Neuron (in vitro differentiated cells): ENCODE results near the gene LRRIQ4.

Experiments used
- H2AFZ ChIP-seq: one replicate; pipeline ENCODE4 v1.6.1; 2013; ENCODE audit warnings: low read depth, mild to moderate bottlenecking, inconsistent platforms, low read length, moderate library complexity
- H3K27me3 ChIP-seq: one replicate; pipeline ENCODE4 v1.6.1; 2013; ENCODE audit warnings: low read length; ENCODE audit not compliant: insufficient read depth
- H3K36me3 ChIP-seq: one replicate; pipeline ENCODE4 v1.6.1; 2013; ENCODE audit warnings: low read length; ENCODE audit not compliant: insufficient read depth
- H3K4me1 ChIP-seq: one replicate; pipeline ENCODE4 v1.6.1; 2013; ENCODE audit warnings: low read length; ENCODE audit not compliant: insufficient read depth
- H3K4me3 ChIP-seq: 2 replicates; pipeline ENCODE4 v1.5.1; 2013; ENCODE audit warnings: mild to moderate bottlenecking, low read length, moderate library complexity
- H3K9me3 ChIP-seq: one replicate; pipeline ENCODE4 v1.6.1; 2013; ENCODE audit warnings: low read length

The LRRIQ4 gene

GRCh38 chr3:169812332-169813235 lies at the start of gene LRRIQ4, which contains the start of gene LRRC34:
Gene LRRIQ4, plus strand, starts transcription at chr3:169812870. Its CDS starts 9,052 bp downstream, at chr3:169821922.
Gene LRRC34, minus strand, starts transcription at chr3:169812904. Its CDS starts 356 bp downstream, at chr3:169812548.
- Histone ChIP-seq H3K4me3 (peak within 1 kb of the TSS; percentile 8), H3K36me3 (no peaks in the 10 kb centered on the region), H3K27me3 (no peaks in the 10 kb centered on the region), H3K4me1 (no peaks in the 10 kb centered on the region), H3K9me3 (no peaks in the 10 kb centered on the region), H2AFZ (no peak within 1 kb of the TSS)

- Histone ChIP-seq H3K27me3 (no peaks in the 10 kb centered on the region), H3K36me3 (no peaks in the 10 kb centered on the region), H2AFZ (no peak overlapping the region), H3K9me3 (peaks cover 6% of the 10 kb centered on the region), H3K4me1 (no peaks in the 10 kb centered on the region), H3K4me3 (peak overlapping the region; percentile 41)
These were observed 48.3 kb upstream of the LRRIQ4 start for GRCh38 chr3:169764312-169764881.

- no peaks in the 10 kb centered on the region for H3K27me3 ChIP-seq
- H3K9me3 ChIP-seq: peaks cover 6% of the 10 kb centered on the region
- H3K4me3 ChIP-seq: peak within 1 kb of the TSS; percentile 41
- H3K36me3 ChIP-seq: no peaks in the 10 kb centered on the region
- H3K4me1 ChIP-seq: no peaks in the 10 kb centered on the region
- H2AFZ ChIP-seq: no peak within 1 kb of the TSS
These were observed 47.6 kb upstream of the LRRIQ4 start, which contains the start of gene TERC for GRCh38 chr3:169764882-169765612. Gene TERC, minus strand, starts transcription at chr3:169765060.

- Histone ChIP-seq H3K36me3 (no peaks in the 10 kb centered on the region), H3K4me1 (peaks cover 11% of the 10 kb centered on the region), H2AFZ (peak within 1 kb of the TSS; percentile 58), H3K9me3 (no peaks in the 10 kb centered on the region), H3K4me3 (peak within 1 kb of the TSS; percentile 40), H3K27me3 (no peaks in the 10 kb centered on the region)
These were observed 43.1 kb upstream of the LRRIQ4 start, which contains the start of gene ACTRT3 for GRCh38 chr3:169769287-169770181. Gene ACTRT3, minus strand, starts transcription at chr3:169769561. Its CDS starts 41 bp downstream, at chr3:169769520.

GRCh38 chr3:169771497-169772304 lies 41.0 kb upstream of the LRRIQ4 start:
- Histone ChIP-seq H2AFZ (peak overlapping the region; percentile 99), H3K9me3 (no peaks in the 10 kb centered on the region), H3K4me1 (peaks cover 16% of the 10 kb centered on the region), H3K4me3 (peak overlapping the region; percentile 72), H3K36me3 (peaks cover 12% of the 10 kb centered on the region), H3K27me3 (no peaks in the 10 kb centered on the region)

- Histone ChIP-seq H2AFZ (peak overlapping the region; percentile 99), H3K27me3 (no peaks in the 10 kb centered on the region), H3K4me3 (peak overlapping the region; percentile 72), H3K4me1 (peaks cover 16% of the 10 kb centered on the region), H3K36me3 (peaks cover 13% of the 10 kb centered on the region), H3K9me3 (no peaks in the 10 kb centered on the region)
These were observed 40.3 kb upstream of the LRRIQ4 start for GRCh38 chr3:169772305-169772896.

GRCh38 chr3:169772897-169773816 lies 39.5 kb upstream of the LRRIQ4 start, which contains the start of gene MYNN:
Gene MYNN, plus strand, starts transcription at chr3:169773396. Its CDS starts 900 bp downstream, at chr3:169774296.
- Histone ChIP-seq H3K36me3 (peaks cover 20% of the 10 kb centered on the region), H2AFZ (peak within 1 kb of the TSS; percentile 99), H3K4me3 (peak within 1 kb of the TSS; percentile 72), H3K27me3 (no peaks in the 10 kb centered on the region), H3K9me3 (no peaks in the 10 kb centered on the region), H3K4me1 (peaks cover 16% of the 10 kb centered on the region)

- peak overlapping the region; percentile 72 for H3K4me3 ChIP-seq
- no peaks in the 10 kb centered on the region for H3K27me3 ChIP-seq
- no peaks in the 10 kb centered on the region for H3K9me3 ChIP-seq
- peaks cover 16% of the 10 kb centered on the region for H3K4me1 ChIP-seq
- no peak overlapping the region for H2AFZ ChIP-seq
- peaks cover 31% of the 10 kb centered on the region for H3K36me3 ChIP-seq
These were observed 38.5 kb upstream of the LRRIQ4 start for GRCh38 chr3:169774186-169774585.

- H3K36me3 ChIP-seq: peaks cover 62% of the 10 kb centered on the region
- H3K4me3 ChIP-seq: no peak overlapping the region
- H3K4me1 ChIP-seq: peaks cover 14% of the 10 kb centered on the region
- H3K9me3 ChIP-seq: no peaks in the 10 kb centered on the region
- H2AFZ ChIP-seq: no peak overlapping the region
- H3K27me3 ChIP-seq: no peaks in the 10 kb centered on the region
These were observed 34.8 kb upstream of the LRRIQ4 start for GRCh38 chr3:169777822-169778221.

GRCh38 chr3:169780742-169781141 lies 31.9 kb upstream of the LRRIQ4 start:
- H3K36me3 ChIP-seq: peaks cover 77% of the 10 kb centered on the region
- no peak overlapping the region for H3K4me3 ChIP-seq
- no peaks in the 10 kb centered on the region for H3K27me3 ChIP-seq
- H3K9me3 ChIP-seq: no peaks in the 10 kb centered on the region
- H3K4me1 ChIP-seq: no peaks in the 10 kb centered on the region
- no peak overlapping the region for H2AFZ ChIP-seq
